Common myeloid progenitor, CD34-positive (primary cell): ENCODE results near the gene FOLR2.
A peak's percentile ranks its signal among the peaks of the same experiment; 100 is the strongest.
"Not testable (repeated sequence)": the region's sequence is repeated elsewhere in the genome, so short reads cannot be mapped to it uniquely, and the experiment has no call there.

Experiments used
- CTCF ChIA-PET: fragments of 350-600 bp; sonication (Branson Sonifier 250); formaldehyde crosslinking; loops from one replicate; lab custom pipeline; 2021; ENCODE audit warnings: antibody characterized with exemption; lab: Charles Lee
- POLR2A ChIA-PET: fragments of 350-600 bp; sonication (Branson Sonifier 250); formaldehyde crosslinking; loops from one replicate; lab custom pipeline; 2021; ENCODE audit warnings: antibody characterized with exemption; lab: Charles Lee
- DNase-seq, 3 donors: peaks; one replicate each; pipeline versions ENCODE4 v3.0.0 to v3.0.0-alpha.2; 2013
- H3K27ac ChIP-seq, 2 experiments: 1 replicate in 1 of 2; 2 replicates in 1 of 2; pipeline ENCODE4 v1.7.0; 2013; ENCODE audit warnings: inconsistent platforms in 2 of 2, low read length in 2 of 2, mild to moderate bottlenecking in 2 of 2, low read depth in 1 of 2, moderate library complexity in 1 of 2; ENCODE audit not compliant: severe bottlenecking in 2 of 2, insufficient read depth in 1 of 2, poor library complexity in 1 of 2
- H3K27me3 ChIP-seq, 5 experiments: replicated peaks in 2 of 5; 1 replicate in 3 of 5; 2 replicates in 2 of 5; pipeline versions ENCODE4 v1.6.1 to v1.7.0; 2013; ENCODE audit warnings: low read length in 4 of 5, mild to moderate bottlenecking in 2 of 5, moderate library complexity in 2 of 5, inconsistent platforms in 1 of 5; ENCODE audit not compliant: insufficient read depth in 5 of 5, control insufficient read depth in 4 of 5
- H3K36me3 ChIP-seq, 4 experiments: 1 replicate in 2 of 4; 2 replicates in 2 of 4; pipeline versions ENCODE4 v1.6.1 to v1.7.0; 2013; ENCODE audit warnings: low read length in 3 of 4, control low read depth in 1 of 4, mild to moderate bottlenecking in 1 of 4; ENCODE audit not compliant: control insufficient read depth in 4 of 4, insufficient read depth in 4 of 4
- H3K4me1 ChIP-seq, 4 experiments: 1 replicate in 3 of 4; 2 replicates in 1 of 4; pipeline versions ENCODE4 v1.6.1 to v1.7.1; 2013; ENCODE audit warnings: low read length in 3 of 4, mild to moderate bottlenecking in 3 of 4, control low read depth in 1 of 4, inconsistent platforms in 1 of 4, moderate library complexity in 1 of 4; ENCODE audit not compliant: control insufficient read depth in 4 of 4, insufficient read depth in 4 of 4; ENCODE audit errors: control extremely low read depth in 1 of 4
- H3K4me3 ChIP-seq, 7 experiments: 1 replicate in 4 of 7; 2 replicates in 3 of 7; pipeline versions ENCODE4 v1.5.1 to v1.7.0; 2013; ENCODE audit warnings: mild to moderate bottlenecking in 7 of 7, low read length in 6 of 7, moderate library complexity in 6 of 7, inconsistent platforms in 2 of 7, low read depth in 2 of 7, control low read depth in 1 of 7; ENCODE audit not compliant: insufficient read depth in 4 of 7, control insufficient read depth in 1 of 7; ENCODE audit errors: extremely low read depth in 1 of 7
- H3K9me3 ChIP-seq, 5 experiments: 1 replicate in 4 of 5; 2 replicates in 1 of 5; pipeline versions ENCODE4 v1.6.1 to v1.7.1; 2013; ENCODE audit warnings: low read length in 4 of 5, mild to moderate bottlenecking in 2 of 5, inconsistent platforms in 1 of 5, low read depth in 1 of 5, moderate library complexity in 1 of 5; ENCODE audit not compliant: control insufficient read depth in 4 of 5, insufficient read depth in 2 of 5; ENCODE audit errors: control extremely low read depth in 1 of 5
- WGBS: methylation state at CpG from one replicate; pipeline ENCODE4 v1.1.5; 2013; ENCODE audit not compliant: insufficient coverage; 5-methylcytosine and 5-hydroxymethylcytosine counted together

FOLR2 gene

DNA sequence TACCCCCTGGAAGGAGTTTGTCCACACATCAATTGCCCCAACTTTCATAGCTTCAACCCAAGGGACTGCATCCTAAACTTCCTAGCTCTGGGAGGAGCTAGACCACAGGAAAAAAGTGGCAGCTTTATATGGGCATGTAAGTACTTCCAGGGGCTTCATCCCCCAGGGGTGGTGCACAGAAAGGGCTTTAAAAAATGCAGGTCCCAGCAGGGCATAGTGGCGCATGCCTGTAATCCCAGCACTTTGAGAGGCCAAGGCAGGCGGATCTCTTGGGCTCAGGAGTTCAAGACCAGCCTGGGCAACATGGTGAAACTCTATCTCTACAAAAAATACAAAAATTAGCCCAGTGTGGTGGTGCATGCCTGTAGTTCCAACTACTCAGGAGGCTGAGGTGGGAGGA lies 9.8 kb upstream of the FOLR2 start:
- CTCF ChIA-PET: interaction anchor here (1.4 to 1.5 kb wide), 2 partner anchors 23 to 208 kb away, joined by 6 read pairs; no protein-coding TSS in a partner anchor
- H3K9me3 ChIP-seq: not testable (repeated sequence)

GRCh38 chr11:72208281-72208680 lies 8.3 kb upstream of the FOLR2 start:
- Histone ChIP-seq H3K4me1 (peaks cover 0 to 10% (median 4%) of the 10 kb centered on the region in 4 experiments), H3K4me3 (no peak overlapping the region), H3K36me3 (no peaks in the 10 kb centered on the region), H3K27me3 (no peaks in the 10 kb centered on the region), H3K27ac (no peak overlapping the region), H3K9me3 (peaks cover 0 to 6% (median 2%) of the 10 kb centered on the region in 5 experiments)
- WGBS: 80% methylated on average over 3 of the region's 3 CpGs
- DNase-seq: no peak
- CTCF ChIA-PET: interaction anchor here (1.0 to 1.5 kb wide), 2 partner anchors 11 to 14 kb away, joined by 3 to 4 read pairs; no protein-coding TSS in a partner anchor
- POLR2A ChIA-PET: no interaction called here

More for the DNA sequence above, 9.8 kb upstream of the FOLR2 start:
- not testable (repeated sequence) for H3K4me1 ChIP-seq, H3K27me3 ChIP-seq, DNase-seq, H3K36me3 ChIP-seq, H3K27ac ChIP-seq, H3K4me3 ChIP-seq
- 100% methylated on average over 2 of the region's 2 CpGs for WGBS
- POLR2A ChIA-PET: interaction anchor here (0.6 to 1.1 kb wide), 2 partner anchors 10 to 42 kb away, joined by 3 read pairs; no protein-coding TSS in a partner anchor

DNA sequence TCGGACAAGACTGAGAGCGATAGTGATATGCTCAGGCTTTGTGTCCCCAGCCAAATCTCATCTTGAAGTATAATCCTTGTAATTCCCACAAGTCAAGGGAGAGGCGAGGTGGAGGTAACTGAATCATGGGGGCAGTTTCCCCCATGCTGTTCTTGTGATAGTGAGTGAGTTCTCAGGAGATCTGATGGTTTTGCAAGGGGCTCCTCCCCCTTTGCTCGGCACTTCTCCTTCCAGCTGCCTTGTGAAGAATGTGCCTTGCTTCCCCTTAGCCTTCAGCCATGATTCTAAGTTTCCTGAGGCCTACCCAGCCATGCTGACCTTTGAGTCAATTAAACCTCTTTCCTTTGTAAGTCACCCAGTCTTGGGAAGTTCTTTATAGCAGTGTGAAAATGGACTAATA lies 7.5 kb upstream of the FOLR2 start:
- H3K27ac ChIP-seq: no peak overlapping the region
- 95% methylated on average over 2 of the region's 4 CpGs for WGBS
- ChIA-PET POLR2A (no interaction called here), CTCF (interaction anchor here (1.0 kb wide), 1 partner anchor 10 kb away, joined by 3 read pairs; no protein-coding TSS in a partner anchor)
- H3K36me3 ChIP-seq: no peaks in the 10 kb centered on the region
- DNase-seq: no peak
- H3K4me1 ChIP-seq: peaks cover 0 to 10% (median 4%) of the 10 kb centered on the region in 4 experiments
- no peaks in the 10 kb centered on the region for H3K27me3 ChIP-seq
- H3K9me3 ChIP-seq: peaks cover 0 to 6% (median 2%) of the 10 kb centered on the region in 5 experiments
- H3K4me3 ChIP-seq: no peak overlapping the region

DNA sequence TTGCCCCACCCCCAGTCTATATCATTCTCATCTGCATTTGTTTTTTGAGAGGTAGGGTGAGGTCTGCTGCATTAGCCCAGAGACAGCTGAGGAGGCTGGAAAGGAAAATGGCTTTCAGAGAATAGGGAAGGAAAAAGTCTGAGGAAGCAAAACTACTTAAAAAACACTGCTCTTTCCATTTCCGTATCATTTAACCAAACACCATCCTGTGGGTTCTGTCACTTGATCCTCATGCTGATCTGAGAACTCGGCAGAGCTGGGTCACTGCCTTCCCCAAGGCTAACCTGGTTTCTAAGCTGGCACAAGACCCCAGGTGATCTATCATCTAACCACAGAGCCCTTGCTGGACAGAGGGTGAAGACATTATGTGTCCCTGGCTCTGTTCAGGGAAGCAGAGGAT lies 1.2 kb downstream of the FOLR2 start:
- ChIA-PET POLR2A (interaction anchor here (0.6 kb wide), 1 partner anchor 16 kb away, joined by 3 read pairs; no protein-coding TSS in a partner anchor), CTCF (interaction anchor here (1.1 to 2.2 kb wide), 3 partner anchors 11 to 34 kb away, joined by 3 to 9 read pairs (median 5); no protein-coding TSS in a partner anchor)
- DNase-seq: peak in 2 of 3 donors; percentile 59 to 64
- WGBS: 0% methylated on average over 2 of the region's 2 CpGs
- Histone ChIP-seq H3K4me3 (peak overlapping the region in 1 of 7 experiments; percentile 53), H3K27me3 (no peaks in the 10 kb centered on the region), H3K36me3 (no peaks in the 10 kb centered on the region), H3K9me3 (no peaks in the 10 kb centered on the region), H3K4me1 (peaks cover 16 to 42% (median 36%) of the 10 kb centered on the region in 4 experiments), H3K27ac (no peak overlapping the region)

- ChIA-PET CTCF (interaction anchor here (1.1 to 1.5 kb wide), 2 partner anchors 10 to 17 kb away, joined by 3 to 5 read pairs; no protein-coding TSS in a partner anchor), POLR2A (interaction anchor here (0.6 kb wide), 1 partner anchor 16 kb away, joined by 3 read pairs; no protein-coding TSS in a partner anchor)
- Histone ChIP-seq H3K27ac (no peak overlapping the region), H3K4me3 (peak overlapping the region in 1 of 7 experiments; percentile 53), H3K36me3 (no peaks in the 10 kb centered on the region), H3K4me1 (peaks cover 16 to 43% (median 38%) of the 10 kb centered on the region in 4 experiments), H3K27me3 (no peaks in the 10 kb centered on the region), H3K9me3 (no peaks in the 10 kb centered on the region)
- DNase-seq: no peak
- WGBS: 90% methylated on average over 1 of the region's 5 CpGs
Observed at GRCh38 chr11:72218251-72218745, 1.7 kb downstream of the FOLR2 start.

GRCh38 chr11:72220696-72221363 lies 4.2 kb downstream of the FOLR2 start:
- no peaks in the 10 kb centered on the region for H3K36me3 ChIP-seq
- POLR2A ChIA-PET: no interaction called here
- no peak for DNase-seq

More at GRCh38 chr11:72220696-72221363, 4.2 kb downstream of the FOLR2 start:
- CTCF ChIA-PET: interaction anchor here (0.9 to 2.6 kb wide), 3 partner anchors 13 to 122 kb away, joined by 3 to 11 read pairs (median 4); no protein-coding TSS in a partner anchor
- Histone ChIP-seq H3K27me3 (no peaks in the 10 kb centered on the region), H3K4me3 (no peak overlapping the region), H3K4me1 (peaks cover 16 to 56% (median 47%) of the 10 kb centered on the region in 4 experiments), H3K9me3 (no peaks in the 10 kb centered on the region), H3K27ac (no peak overlapping the region)
- 89% methylated on average over 5 of the region's 10 CpGs for WGBS
